GM11168 (cell line): ENCODE measurements around the gene SFTPA2.
"Not testable (repeated sequence)": the region's sequence is repeated elsewhere in the genome, so short reads cannot be mapped to it uniquely, and the experiment has no call there.

Experiments
- in situ Hi-C: fragments of 300-500 bp; cut with MboI; formaldehyde crosslinking; loops from one replicate; pipeline ENCODE4 v1.12.0; 2022; ENCODE audit warnings: low sequenced_read_pairs; ENCODE audit not compliant: unreplicated experiment

Gene SFTPA2

GRCh38 chr10:79522464-79522863 is 37.7 kb downstream of the SFTPA2 start:
- in situ Hi-C loops, result not testable (repeated sequence)

GRCh38 chr10:79521751-79522150 is 38.5 kb downstream of the SFTPA2 start:
- in situ Hi-C loops, result not testable (repeated sequence)

GRCh38 chr10:79517567-79517966 is 42.6 kb downstream of the SFTPA2 start:
- in situ Hi-C loops, result not testable (repeated sequence)

- in situ Hi-C loops, result not testable (repeated sequence)
Measured at GRCh38 chr10:79516532-79517205, 43.5 kb downstream of the SFTPA2 start.

- in situ Hi-C loops, result not testable (repeated sequence)
Measured at GRCh38 chr10:79511891-79512583, 48.2 kb downstream of the SFTPA2 start, which contains the start of gene EIF5AL1. Gene EIF5AL1 (plus strand): TSS chr10:79512533. CDS start chr10:79512650, 117 bp downstream.

- in situ Hi-C loops, result not testable (repeated sequence)
Measured at GRCh38 chr10:79509934-79510508, 50.2 kb downstream of the SFTPA2 start.

GRCh38 chr10:79509306-79509933 is 50.8 kb downstream of the SFTPA2 start:
- in situ Hi-C loops, result not testable (repeated sequence)

- in situ Hi-C loops, result not testable (repeated sequence)
Measured at GRCh38 chr10:79508245-79508644, 52.0 kb downstream of the SFTPA2 start.

GRCh38 chr10:79507440-79508167 is 52.6 kb downstream of the SFTPA2 start:
- in situ Hi-C loops, result no loop called here
